Activated CD4-positive, CD25-positive, alpha-beta regulatory T cell treated with anti-CD3 and anti-CD28 coated beads, Interleukin-2, amount 50 U/mL, for 16 hours (primary cell): ENCODE measurements around the gene DIP2A.
"Not testable (repeated sequence)": the region's sequence is repeated elsewhere in the genome, so short reads cannot be mapped to it uniquely, and the experiment has no call there.

ENCODE experiments used
- DNase-seq: peaks from one replicate; pipeline ENCODE4 v3.0.0-alpha.2; 2020; ENCODE audit warnings: low read depth, low spot score

DIP2A gene

GRCh38 chr21:46424621-46425020 lies 34.1 kb upstream of the DIP2A start:
- no peak for DNase-seq

GRCh38 chr21:46425041-46425440 lies 33.6 kb upstream of the DIP2A start:
- DNase-seq = no peak

GRCh38 chr21:46425571-46425970 lies 33.1 kb upstream of the DIP2A start:
- no peak for DNase-seq

DNA sequence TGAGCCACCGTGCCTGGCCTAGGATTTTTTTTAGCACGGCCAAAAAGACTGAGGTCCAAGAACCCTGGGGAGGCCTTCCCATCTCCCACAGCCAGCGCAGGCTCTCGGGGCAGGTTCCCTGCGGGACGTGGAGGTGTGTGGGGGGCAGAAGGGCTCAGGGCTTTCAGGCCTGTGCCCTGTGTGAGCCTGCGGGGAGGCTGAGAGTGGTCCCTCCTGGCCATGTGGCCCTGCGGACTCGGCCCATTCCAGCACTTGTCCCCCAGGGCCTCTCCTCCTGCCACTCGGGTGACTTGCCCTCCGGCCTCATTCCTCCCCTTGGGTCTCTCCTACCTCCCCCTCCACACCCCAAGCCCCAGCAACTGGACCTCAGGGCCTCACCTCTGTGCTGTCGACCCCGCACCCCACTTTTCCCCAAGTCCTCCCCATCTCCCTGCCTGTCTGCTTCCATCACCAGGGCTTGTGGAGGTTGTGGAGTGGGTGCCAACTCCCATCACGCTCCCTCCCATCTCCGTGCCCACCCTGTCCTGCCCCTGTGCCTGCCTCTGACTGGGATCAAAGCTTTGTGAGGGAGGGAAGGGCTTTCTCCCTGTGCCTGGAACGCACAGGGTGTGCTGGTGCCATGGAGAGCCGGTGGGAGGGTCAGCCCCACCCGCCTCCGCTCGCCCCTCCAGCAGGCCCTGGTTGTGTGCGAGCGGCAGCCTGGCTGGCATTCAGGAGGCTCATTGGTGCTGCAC lies 32.2 kb upstream of the DIP2A start:
- no peak for DNase-seq

DNA sequence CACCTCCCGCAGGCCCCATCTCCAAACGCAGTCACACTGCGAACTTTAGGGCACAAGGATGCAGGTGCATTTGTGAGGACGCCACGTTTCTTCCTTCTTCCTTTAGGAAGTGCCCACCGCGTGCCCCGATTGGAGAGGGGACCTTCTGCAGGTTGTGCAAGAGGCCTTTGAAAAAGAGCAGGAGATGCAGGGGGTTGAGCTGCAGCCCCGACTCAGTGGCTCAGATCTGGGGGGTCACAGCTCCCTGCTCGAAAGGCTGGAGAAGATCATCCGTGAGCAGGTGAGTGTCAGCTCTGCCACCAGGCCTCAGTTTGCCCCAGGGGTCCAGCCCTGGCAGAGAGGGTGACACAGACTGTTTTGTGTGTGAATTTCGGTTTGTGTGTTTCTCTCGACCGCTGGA lies 31.2 kb upstream of the DIP2A start:
- DNase-seq = no peak

- no peak for DNase-seq
Observed at GRCh38 chr21:46428286-46428685, 30.4 kb upstream of the DIP2A start.

GRCh38 chr21:46428987-46429710 lies 29.5 kb upstream of the DIP2A start:
- no peak for DNase-seq

- DNase-seq = no peak
Observed at GRCh38 chr21:46429754-46430681, 28.7 kb upstream of the DIP2A start.

GRCh38 chr21:46431448-46431847 lies 27.2 kb upstream of the DIP2A start:
- DNase-seq = no peak

GRCh38 chr21:46431884-46432488 lies 26.7 kb upstream of the DIP2A start:
- DNase-seq = no peak

DNA sequence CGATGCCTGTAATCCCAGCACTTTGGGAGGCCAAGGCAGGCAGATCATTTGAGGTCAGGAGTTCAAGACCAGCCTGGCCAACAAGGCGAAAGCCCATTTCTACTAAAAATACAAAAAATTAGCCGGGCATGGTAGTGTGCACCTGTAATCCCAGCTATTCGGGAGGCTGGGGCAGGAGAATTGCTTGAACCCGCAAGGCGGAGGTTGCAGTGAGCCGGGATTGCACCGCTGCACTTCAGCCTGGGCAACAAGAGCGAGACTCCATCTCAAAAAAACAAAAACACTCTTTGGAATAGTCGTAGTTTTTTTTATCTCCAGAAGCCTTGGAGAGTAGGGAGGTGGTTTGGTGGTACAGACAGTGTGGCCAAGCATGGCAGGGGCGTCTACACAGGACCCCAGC lies 25.6 kb upstream of the DIP2A start:
- not testable (repeated sequence) for DNase-seq

DNA sequence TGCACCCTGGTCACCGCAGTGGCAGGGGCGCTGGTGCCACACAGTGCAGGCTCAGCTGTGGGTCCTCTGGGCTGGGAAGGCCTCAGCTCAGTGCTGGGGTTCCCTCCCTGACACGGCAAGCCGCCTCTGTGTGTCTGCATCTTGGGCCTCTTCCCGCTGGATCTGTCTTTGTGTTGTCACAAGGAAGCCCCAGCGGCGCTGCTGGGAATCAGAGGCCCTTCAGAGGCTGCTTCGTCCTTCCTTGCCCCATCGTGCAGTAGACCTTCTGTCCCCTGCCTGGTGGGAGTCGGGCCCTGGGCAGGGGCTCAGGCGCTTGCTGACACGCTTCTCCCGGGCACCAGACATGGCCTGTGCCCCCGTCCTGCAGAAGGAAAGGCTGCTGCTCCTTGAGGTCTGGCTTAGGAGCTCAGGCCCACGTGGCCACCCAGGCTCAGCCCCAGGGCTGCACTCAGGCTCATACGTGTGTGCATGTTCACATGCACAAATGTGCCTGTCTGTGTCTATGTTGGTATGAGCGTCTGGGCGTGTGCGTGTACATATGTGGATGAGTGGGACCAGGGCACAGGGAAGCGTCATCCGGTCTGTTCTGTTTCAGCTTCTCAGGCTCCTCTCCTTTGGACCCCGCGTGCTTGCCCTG lies 24.3 kb upstream of the DIP2A start:
- no peak for DNase-seq

GRCh38 chr21:46435786-46436227 lies 22.9 kb upstream of the DIP2A start:
- DNase-seq = no peak

- DNase-seq = no peak
Observed at GRCh38 chr21:46436621-46437020, 22.1 kb upstream of the DIP2A start.

DNA sequence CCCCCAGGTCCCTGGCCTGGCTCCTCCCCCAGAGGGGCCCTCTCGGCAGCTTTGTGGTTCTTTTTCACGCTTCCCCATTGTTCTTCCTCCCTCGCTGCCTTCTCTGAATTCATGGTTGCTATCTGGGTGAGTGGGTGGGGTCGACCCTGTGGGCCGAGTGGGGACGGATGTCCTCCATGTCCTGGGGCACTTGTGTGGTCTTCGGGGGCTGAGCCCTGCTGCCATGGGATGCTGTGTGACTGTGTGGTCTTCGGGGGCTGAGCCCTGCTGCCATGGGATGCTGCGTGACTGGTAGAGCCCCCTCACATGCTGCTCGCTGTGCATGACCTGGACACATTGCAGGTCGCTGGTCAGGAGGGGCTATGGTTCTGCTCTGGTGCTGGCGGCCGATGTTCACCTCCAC lies 21.6 kb upstream of the DIP2A start:
- DNase-seq = no peak

GRCh38 chr21:46437511-46437910 lies 21.2 kb upstream of the DIP2A start:
- DNase-seq = no peak

GRCh38 chr21:46438241-46438640 lies 20.4 kb upstream of the DIP2A start:
- DNase-seq = no peak

- DNase-seq = no peak
Observed at GRCh38 chr21:46439906-46440305, 18.8 kb upstream of the DIP2A start.

GRCh38 chr21:46441331-46441730 lies 17.4 kb upstream of the DIP2A start:
- DNase-seq = no peak

DNA sequence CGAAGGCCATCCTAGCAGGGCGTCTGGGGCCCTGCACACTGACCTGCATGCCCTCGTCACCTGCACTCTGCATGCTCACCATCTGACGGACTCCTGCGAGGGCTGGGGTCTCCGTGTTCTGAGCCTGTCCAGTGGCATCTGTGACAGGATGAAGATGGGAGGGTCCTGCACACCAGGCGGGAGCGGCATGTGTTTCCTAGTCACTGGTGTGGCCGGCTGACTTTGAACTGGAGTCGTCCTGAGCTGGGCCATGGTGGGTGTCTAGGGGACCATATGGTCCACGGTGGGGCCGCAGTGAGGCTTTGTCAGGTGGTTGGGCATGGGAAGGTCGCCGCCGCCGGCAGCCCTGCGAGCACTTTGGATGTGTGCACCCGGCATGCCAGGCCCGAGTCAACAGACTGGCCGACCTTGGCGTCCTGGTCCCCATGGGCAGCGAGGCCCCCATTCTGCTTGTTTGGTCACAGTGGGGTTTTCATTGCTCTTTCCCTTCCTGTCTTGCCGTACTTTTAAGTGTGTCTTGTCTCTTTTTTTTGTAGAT lies 16.7 kb upstream of the DIP2A start:
- no peak for DNase-seq

GRCh38 chr21:46442938-46443337 lies 15.8 kb upstream of the DIP2A start:
- no peak for DNase-seq
